ENCODE measurements around the gene DLGAP1. TPM values are rescaled to one million over a fixed set of nuclear protein-coding genes. Genes with fewer than 3 reads are reported as not detected.

DLGAP1 gene
- total and polyA plus RNA-seq, 7 experiments from 2014 or later = 0.32 to 1.0 TPM; not detected in 5

GRCh38 chr18:3599195-3599594, 855.9 kb downstream of the DLGAP1 start:
- no peak overlapping the region for H3K27ac Mint-ChIP-seq
- no peaks in the 10 kb centered on the region for H3K27me3 Mint-ChIP-seq
- peaks cover 0 to 26% (median 6%) of the 10 kb centered on the region in 5 donors for H3K36me3 Mint-ChIP-seq
- ATAC-seq = no peak
- Histone ChIP-seq H3K27ac (ENCODE audit: low read depth, low read length) (no peak overlapping the region), H3K36me3 (ENCODE audit: control insufficient read depth in 2 of 3, insufficient read depth in 3 of 3, low read length in 3 of 3) (no peaks in the 10 kb centered on the region), H3K9me3 (ENCODE audit: control insufficient read depth in 2 of 3, low read length in 3 of 3) (no peaks in the 10 kb centered on the region), H3K27me3 (ENCODE audit: control insufficient read depth in 2 of 2, insufficient read depth in 2 of 2, low read length in 2 of 2) (no peaks in the 10 kb centered on the region), H3K4me1 (ENCODE audit: control insufficient read depth in 2 of 2, insufficient read depth in 2 of 2, low read length in 2 of 2) (peaks cover 31 to 45% of the 10 kb centered on the region in 2 donors), H3K4me3 (ENCODE audit: low read length) (no peak overlapping the region)
- CTCF ChIA-PET = interaction anchor here (0.6 to 1.0 kb wide), 2 partner anchors 66 to 329 kb away, joined by 3 to 4 read pairs; no protein-coding TSS in a partner anchor
- DNase-seq = no peak
- POLR2A ChIA-PET = interaction anchor here (0.7 kb wide), 1 partner anchor 10 kb away, joined by 3 read pairs; no protein-coding TSS in a partner anchor
- H3K9me3 Mint-ChIP-seq = no peaks in the 10 kb centered on the region
- peaks cover 30 to 45% (median 39%) of the 10 kb centered on the region in 7 donors for H3K4me1 Mint-ChIP-seq
- intact Hi-C loops (cut with micrococcal nuclease) = loop anchor here in 1 of 2 donors (10.0 kb wide), 2 partner anchors 954 to 1024 kb away; partner anchors contain the start of genes METTL4 and NDC80
- no peak overlapping the region for H3K4me3 Mint-ChIP-seq

- CTCF ChIA-PET = interaction anchor here (0.7 to 1.9 kb wide), 2 partner anchors 146 to 316 kb away, joined by 4 to 9 read pairs; no protein-coding TSS in a partner anchor
- Mint-ChIP-seq H3K4me1 (peaks cover 30 to 47% (median 41%) of the 10 kb centered on the region in 7 donors), H3K9me3 (no peaks in the 10 kb centered on the region), H3K4me3 (no peak overlapping the region), H3K36me3 (peaks cover 0 to 26% (median 6%) of the 10 kb centered on the region in 5 donors), H3K27me3 (no peaks in the 10 kb centered on the region), H3K27ac (peak overlapping the region in 1 of 9 donors; percentile 31)
- intact Hi-C loops (cut with micrococcal nuclease) = loop anchor here in 1 of 2 donors (10.0 kb wide), 2 partner anchors 954 to 1024 kb away; partner anchors contain the start of genes METTL4 and NDC80
- Histone ChIP-seq H3K4me1 (ENCODE audit: control insufficient read depth in 2 of 2, insufficient read depth in 2 of 2, low read length in 2 of 2) (peaks cover 25 to 40% of the 10 kb centered on the region in 2 donors), H3K9me3 (ENCODE audit: control insufficient read depth in 2 of 3, low read length in 3 of 3) (no peaks in the 10 kb centered on the region), H3K36me3 (ENCODE audit: control insufficient read depth in 2 of 3, insufficient read depth in 3 of 3, low read length in 3 of 3) (no peaks in the 10 kb centered on the region), H3K27ac (ENCODE audit: low read depth, low read length) (no peak overlapping the region), H3K4me3 (ENCODE audit: low read length) (no peak overlapping the region), H3K27me3 (ENCODE audit: control insufficient read depth in 2 of 2, insufficient read depth in 2 of 2, low read length in 2 of 2) (no peaks in the 10 kb centered on the region)
- POLR2A ChIA-PET = interaction anchor here (5.8 kb wide), 1 partner anchor 145 kb away, joined by 90 read pairs; no protein-coding TSS in a partner anchor
- no peak for DNase-seq
- ATAC-seq = no peak
Observed at GRCh38 chr18:3598581-3598980, 856.5 kb downstream of the DLGAP1 start.

GRCh38 chr18:3597409-3598357, 857.4 kb downstream of the DLGAP1 start:
- ATAC-seq (no peak), DNase-seq (no peak)
- H3K4me3 Mint-ChIP-seq = peak overlapping the region in 7 of 10 donors; percentile 6 to 97 (median 92)
- Histone ChIP-seq H3K27ac (ENCODE audit: low read depth, low read length) (peak overlapping the region; percentile 89), H3K4me1 (ENCODE audit: control insufficient read depth in 2 of 2, insufficient read depth in 2 of 2, low read length in 2 of 2) (peaks cover 31 to 40% of the 10 kb centered on the region in 2 donors), H3K4me3 (ENCODE audit: low read length) (no peak overlapping the region), H3K9me3 (ENCODE audit: control insufficient read depth in 2 of 3, low read length in 3 of 3) (no peaks in the 10 kb centered on the region), H3K27me3 (ENCODE audit: control insufficient read depth in 2 of 2, insufficient read depth in 2 of 2, low read length in 2 of 2) (no peaks in the 10 kb centered on the region), H3K36me3 (ENCODE audit: control insufficient read depth in 2 of 3, insufficient read depth in 3 of 3, low read length in 3 of 3) (no peaks in the 10 kb centered on the region)
- H3K27me3 Mint-ChIP-seq = no peaks in the 10 kb centered on the region
- peaks cover 33 to 56% (median 50%) of the 10 kb centered on the region in 7 donors for H3K4me1 Mint-ChIP-seq
- no peaks in the 10 kb centered on the region for H3K9me3 Mint-ChIP-seq
- peaks cover 0 to 26% (median 6%) of the 10 kb centered on the region in 5 donors for H3K36me3 Mint-ChIP-seq
- POLR2A ChIA-PET = interaction anchor here (0.9 to 5.8 kb wide), 5 partner anchors 144 to 336 kb away, joined by 3 to 109 read pairs (median 5); partner anchors contain the start of genes MYL12B and TGIF1
- H3K27ac Mint-ChIP-seq = peak overlapping the region in 8 of 9 donors; percentile 77 to 100 (median 99)
- CTCF ChIA-PET = interaction anchor here (0.9 to 4.0 kb wide), 4 partner anchors 10 to 145 kb away, joined by 3 to 22 read pairs (median 6); no protein-coding TSS in a partner anchor
- intact Hi-C loops (cut with micrococcal nuclease) = loop anchor here in 1 of 2 donors (10.0 kb wide), 2 partner anchors 953 to 1023 kb away; partner anchors contain the start of genes METTL4 and NDC80

- no peaks in the 10 kb centered on the region for H3K9me3 Mint-ChIP-seq
- H3K27ac Mint-ChIP-seq = peak overlapping the region; percentile 77 to 100 (median 99)
- ATAC-seq = no peak
- ChIA-PET POLR2A (interaction anchor here (0.7 to 5.8 kb wide), 8 partner anchors 9 to 345 kb away, joined by 3 to 109 read pairs (median 6); partner anchors contain the start of genes MYL12B and TGIF1), CTCF (interaction anchor here (0.6 to 4.0 kb wide), 9 partner anchors 9 to 585 kb away, joined by 3 to 22 read pairs (median 4); no protein-coding TSS in a partner anchor)
- peaks cover 31 to 60% (median 55%) of the 10 kb centered on the region in 7 donors for H3K4me1 Mint-ChIP-seq
- peak overlapping the region; percentile 89 for H3K27ac ChIP-seq (ENCODE audit: low read depth, low read length)
- H3K4me3 Mint-ChIP-seq = peak overlapping the region; percentile 9 to 97 (median 92)
- intact Hi-C loops (cut with micrococcal nuclease) = loop anchor here in 1 of 2 donors (10.0 kb wide), 2 partner anchors 952 to 1022 kb away; partner anchors contain the start of genes METTL4 and NDC80
- no peaks in the 10 kb centered on the region for H3K27me3 ChIP-seq (ENCODE audit: control insufficient read depth in 2 of 2, insufficient read depth in 2 of 2, low read length in 2 of 2)
- no peaks in the 10 kb centered on the region for H3K27me3 Mint-ChIP-seq
- H3K36me3 Mint-ChIP-seq = peaks cover 0 to 24% (median 6%) of the 10 kb centered on the region in 5 donors
- DNase-seq = peak in 1 of 9 donors; percentile 43
- no peaks in the 10 kb centered on the region for H3K9me3 ChIP-seq (ENCODE audit: control insufficient read depth in 2 of 3, low read length in 3 of 3)
- no peaks in the 10 kb centered on the region for H3K36me3 ChIP-seq (ENCODE audit: control insufficient read depth in 2 of 3, insufficient read depth in 3 of 3, low read length in 3 of 3)
- peak overlapping the region; percentile 73 for H3K4me3 ChIP-seq (ENCODE audit: low read length)
- H3K4me1 ChIP-seq (ENCODE audit: control insufficient read depth in 2 of 2, insufficient read depth in 2 of 2, low read length in 2 of 2) = peaks cover 31 to 40% of the 10 kb centered on the region in 2 donors
Observed at GRCh38 chr18:3596637-3597384, 858.3 kb downstream of the DLGAP1 start.

- peak overlapping the region; percentile 73 for H3K4me3 ChIP-seq (ENCODE audit: low read length)
- ATAC-seq (no peak), DNase-seq (no peak)
- Mint-ChIP-seq H3K9me3 (no peaks in the 10 kb centered on the region), H3K36me3 (peaks cover 0 to 24% (median 6%) of the 10 kb centered on the region in 5 donors), H3K27me3 (no peaks in the 10 kb centered on the region), H3K27ac (peak overlapping the region; percentile 82 to 100 (median 99)), H3K4me3 (peak overlapping the region in 9 of 10 donors; percentile 61 to 97 (median 93)), H3K4me1 (peaks cover 32 to 62% (median 57%) of the 10 kb centered on the region in 7 donors)
- ChIA-PET CTCF (interaction anchor here (0.6 to 4.0 kb wide), 9 partner anchors 11 to 585 kb away, joined by 3 to 29 read pairs (median 4); no protein-coding TSS in a partner anchor), POLR2A (interaction anchor here (0.7 to 5.8 kb wide), 6 partner anchors 9 to 344 kb away, joined by 3 to 109 read pairs (median 8); partner anchors contain the start of genes MYL12B and TGIF1)
- H3K36me3 ChIP-seq (ENCODE audit: control insufficient read depth in 2 of 3, insufficient read depth in 3 of 3, low read length in 3 of 3) = no peaks in the 10 kb centered on the region
- H3K27me3 ChIP-seq (ENCODE audit: control insufficient read depth in 2 of 2, insufficient read depth in 2 of 2, low read length in 2 of 2) = no peaks in the 10 kb centered on the region
- intact Hi-C loops (cut with micrococcal nuclease) = loop anchor here in 1 of 2 donors (10.0 kb wide), 2 partner anchors 951 to 1021 kb away; partner anchors contain the start of genes METTL4 and NDC80
- no peaks in the 10 kb centered on the region for H3K9me3 ChIP-seq (ENCODE audit: control insufficient read depth in 2 of 3, low read length in 3 of 3)
- H3K4me1 ChIP-seq (ENCODE audit: control insufficient read depth in 2 of 2, insufficient read depth in 2 of 2, low read length in 2 of 2) = peaks cover 31 to 40% of the 10 kb centered on the region in 2 donors
- H3K27ac ChIP-seq (ENCODE audit: low read depth, low read length) = peak overlapping the region; percentile 89
Observed at GRCh38 chr18:3596324-3596636, 858.8 kb downstream of the DLGAP1 start.

Measured in naive thymus-derived CD4-positive, alpha-beta T cell (primary cell).